ENCODE data around the gene WDR87.
"Not testable (repeated sequence)": the region's sequence is repeated elsewhere in the genome, so short reads cannot be mapped to it uniquely, and the experiment has no call there.

The WDR87 gene

DNA sequence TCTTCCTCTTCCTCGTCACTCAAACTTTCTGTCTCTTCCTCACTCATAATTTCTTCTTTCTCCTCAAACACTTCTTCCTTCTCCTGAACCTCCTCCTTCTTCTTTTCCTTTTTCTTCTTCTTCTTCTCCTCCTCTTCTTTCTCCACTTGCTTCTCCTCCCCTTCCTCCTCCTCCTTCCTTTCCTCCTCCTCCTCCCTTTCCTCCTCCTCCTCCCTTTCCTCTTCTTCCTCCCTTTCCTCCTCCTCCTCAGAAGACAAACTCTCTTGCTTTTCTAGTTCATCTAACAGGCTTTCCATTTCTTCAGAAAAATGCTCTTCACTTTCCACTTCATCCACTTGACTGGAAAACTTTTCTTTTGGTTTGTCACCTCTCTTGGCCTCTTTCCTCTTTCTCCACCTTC, 19.8 kb downstream of the WDR87 start:
- Histone ChIP-seq H3K27me3 (ENCODE audit: low read depth) (no peaks in the 10 kb centered on the region), H3K36me3 (replicated peaks) (no peaks in the 10 kb centered on the region), H3K4me3 (no peak overlapping the region), H3K4me1 (no peaks in the 10 kb centered on the region), H3K9me3 (peaks cover 5% of the 10 kb centered on the region; the same call in 1 of the 2 replicates)
- DNase-seq (ENCODE audit: low spot score in 2 of 2), result no peak
- in situ Hi-C loops (cut with MboI; ENCODE audit: low sequenced_read_pairs), result no loop called here

- Histone ChIP-seq H3K4me3 (no peak overlapping the region), H3K9me3 (peaks cover 5% of the 10 kb centered on the region; the same call in 1 of the 2 replicates), H3K4me1 (no peaks in the 10 kb centered on the region), H3K36me3 (replicated peaks) (no peaks in the 10 kb centered on the region), H3K27me3 (ENCODE audit: low read depth) (no peaks in the 10 kb centered on the region)
- in situ Hi-C loops (cut with MboI; ENCODE audit: low sequenced_read_pairs), result no loop called here
- no peak for DNase-seq (ENCODE audit: low spot score in 2 of 2)
These were observed 21.0 kb downstream of the WDR87 start for GRCh38 chr19:37885392-37885791.

- in situ Hi-C loops (cut with MboI; ENCODE audit: low sequenced_read_pairs), result no loop called here
- no peaks in the 10 kb centered on the region for H3K27me3 ChIP-seq (ENCODE audit: low read depth)
- H3K4me3 ChIP-seq, result no peak overlapping the region
- no peaks in the 10 kb centered on the region for H3K36me3 ChIP-seq (replicated peaks)
- no peaks in the 10 kb centered on the region for H3K9me3 ChIP-seq
- DNase-seq (ENCODE audit: low spot score in 2 of 2), result no peak
- no peaks in the 10 kb centered on the region for H3K4me1 ChIP-seq
These were observed 29.2 kb downstream of the WDR87 start for GRCh38 chr19:37877147-37877546.

DNA sequence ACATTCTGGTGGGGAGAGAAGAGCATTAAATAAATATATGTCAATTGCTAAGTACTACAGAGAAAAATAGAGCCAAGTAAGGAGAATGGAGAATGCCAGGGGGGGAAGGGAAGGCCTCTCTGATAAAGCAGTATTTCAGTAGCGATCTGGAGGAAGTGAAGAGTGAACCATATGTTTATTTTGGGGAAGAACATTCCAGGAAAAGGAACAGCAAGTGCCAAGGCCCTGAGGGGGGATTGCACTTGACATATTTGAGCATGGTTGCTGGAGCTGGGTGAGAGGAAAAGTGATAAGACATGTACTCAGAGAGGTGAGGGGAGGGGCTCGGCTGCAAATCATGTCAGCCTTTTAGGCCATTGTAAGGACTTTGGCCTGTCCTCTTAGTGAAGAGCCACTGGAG, 30.4 kb downstream of the WDR87 start:
- Histone ChIP-seq H3K27me3 (ENCODE audit: low read depth) (no peaks in the 10 kb centered on the region), H3K4me3 (no peak overlapping the region), H3K9me3 (no peaks in the 10 kb centered on the region), H3K4me1 (no peaks in the 10 kb centered on the region), H3K36me3 (replicated peaks) (no peaks in the 10 kb centered on the region)
- no peak for DNase-seq (ENCODE audit: low spot score in 2 of 2)
- in situ Hi-C loops (cut with MboI; ENCODE audit: low sequenced_read_pairs), result no loop called here

DNA sequence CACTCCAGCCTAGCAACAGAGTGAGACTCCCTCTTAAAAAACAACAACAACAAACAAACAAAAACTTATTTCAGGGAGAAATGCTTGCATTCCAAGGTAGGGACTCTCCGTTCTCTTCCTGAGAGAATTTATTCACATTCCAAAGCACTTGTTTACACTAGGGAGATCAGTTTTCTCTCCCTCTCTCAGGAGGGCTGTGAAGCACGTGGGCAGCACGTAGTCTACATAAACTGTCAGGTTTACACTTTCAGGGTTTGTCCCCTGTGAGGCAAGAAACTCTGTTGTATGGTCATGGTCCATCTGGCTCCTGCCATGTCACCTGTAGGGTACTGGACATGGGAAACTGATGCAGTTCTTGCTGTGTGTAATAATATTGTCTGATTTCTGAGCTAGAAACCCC, 31.6 kb downstream of the WDR87 start:
- no peak overlapping the region for H3K4me3 ChIP-seq
- peaks cover 3% of the 10 kb centered on the region; the same call in 1 of the 2 replicates for H3K9me3 ChIP-seq
- H3K36me3 ChIP-seq (replicated peaks), result no peaks in the 10 kb centered on the region
- H3K4me1 ChIP-seq, result no peaks in the 10 kb centered on the region
- in situ Hi-C loops (cut with MboI; ENCODE audit: low sequenced_read_pairs), result no loop called here
- no peaks in the 10 kb centered on the region for H3K27me3 ChIP-seq (ENCODE audit: low read depth)
- no peak for DNase-seq (ENCODE audit: low spot score in 2 of 2)

- H3K9me3 ChIP-seq, result peaks cover 5% of the 10 kb centered on the region; the same call in 1 of the 2 replicates
- in situ Hi-C loops (cut with MboI; ENCODE audit: low sequenced_read_pairs), result no loop called here
- no peaks in the 10 kb centered on the region for H3K36me3 ChIP-seq (replicated peaks)
- DNase-seq (ENCODE audit: low spot score in 2 of 2), result no peak
- H3K27me3 ChIP-seq (ENCODE audit: low read depth), result no peaks in the 10 kb centered on the region
- H3K4me3 ChIP-seq, result no peak overlapping the region
- no peaks in the 10 kb centered on the region; the same call in 1 of the 2 replicates for H3K4me1 ChIP-seq
These were observed 34.0 kb downstream of the WDR87 start for GRCh38 chr19:37872383-37872782.

- no peak overlapping the region for H3K4me3 ChIP-seq
- no peak for DNase-seq (ENCODE audit: low spot score in 2 of 2)
- H3K27me3 ChIP-seq (ENCODE audit: low read depth), result no peaks in the 10 kb centered on the region
- H3K36me3 ChIP-seq (replicated peaks), result no peaks in the 10 kb centered on the region
- H3K4me1 ChIP-seq, result peaks cover 9% of the 10 kb centered on the region
- peaks cover 8% of the 10 kb centered on the region; the same call in 1 of the 2 replicates for H3K9me3 ChIP-seq
- in situ Hi-C loops (cut with MboI; ENCODE audit: low sequenced_read_pairs), result no loop called here
These were observed 36.5 kb downstream of the WDR87 start for GRCh38 chr19:37869766-37870340.

DNA sequence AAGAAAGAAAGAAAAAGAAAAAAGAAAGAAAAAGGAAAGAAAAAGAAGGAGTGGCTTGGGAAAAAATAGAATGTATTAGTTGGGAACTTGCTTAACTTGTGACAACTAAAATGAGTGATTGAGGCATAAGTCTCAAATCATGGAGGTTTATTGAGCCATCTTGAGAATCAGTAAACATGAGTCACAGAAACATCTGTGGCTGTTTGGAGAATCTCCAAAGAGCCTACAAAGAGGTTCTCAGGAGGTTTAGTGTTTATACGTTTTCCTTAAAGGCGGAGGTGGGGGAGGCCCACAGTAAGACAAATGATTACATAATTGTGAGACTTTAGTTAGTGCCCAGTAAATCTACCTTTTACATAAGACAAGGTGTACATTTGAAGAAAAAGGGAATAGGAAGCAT, 38.6 kb downstream of the WDR87 start:
- no peak for DNase-seq (ENCODE audit: low spot score in 2 of 2)
- in situ Hi-C loops (cut with MboI; ENCODE audit: low sequenced_read_pairs), result no loop called here
- no peaks in the 10 kb centered on the region for H3K27me3 ChIP-seq (ENCODE audit: low read depth)

GRCh38 chr19:37865930-37866329, 40.5 kb downstream of the WDR87 start:
- in situ Hi-C loops (cut with MboI; ENCODE audit: low sequenced_read_pairs); DNase-seq (ENCODE audit: low spot score in 2 of 2); H3K4me1 ChIP-seq; H3K27me3 ChIP-seq (ENCODE audit: low read depth); H3K36me3 ChIP-seq (replicated peaks); H3K4me3 ChIP-seq; H3K9me3 ChIP-seq: not testable (repeated sequence)

More for the DNA sequence above, 38.6 kb downstream of the WDR87 start:
- Histone ChIP-seq H3K9me3 (peaks cover 8% of the 10 kb centered on the region; the same call in 1 of the 2 replicates), H3K36me3 (replicated peaks) (no peaks in the 10 kb centered on the region), H3K4me1 (peaks cover 9% of the 10 kb centered on the region), H3K4me3 (no peak overlapping the region)

DNA sequence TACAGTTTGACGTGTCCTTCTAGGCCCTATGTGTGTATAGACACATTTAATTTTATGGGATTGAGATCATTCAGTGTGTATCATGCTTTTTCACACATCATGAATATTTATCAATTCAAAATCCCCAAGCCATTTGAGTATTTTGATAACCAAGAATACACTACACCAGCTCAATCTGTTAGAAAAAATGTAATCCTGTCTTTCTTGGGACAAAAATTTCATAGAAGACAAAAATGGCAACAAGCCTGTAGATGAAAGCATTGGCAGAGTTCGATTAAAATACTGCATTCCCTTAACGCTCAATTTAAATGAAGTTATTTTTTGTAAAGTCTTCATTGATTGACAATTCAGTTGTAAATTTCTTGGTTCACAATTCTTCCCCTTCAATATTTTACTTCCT, 41.9 kb downstream of the WDR87 start:
- Histone ChIP-seq H3K4me3 (no peak overlapping the region), H3K27me3 (ENCODE audit: low read depth) (no peaks in the 10 kb centered on the region), H3K36me3 (replicated peaks) (no peaks in the 10 kb centered on the region), H3K9me3 (0 out of 2 replicates have a peak, but pooled peaks cover 3% of the 10 kb centered on the region), H3K4me1 (peaks cover 9% of the 10 kb centered on the region)
- in situ Hi-C loops (cut with MboI; ENCODE audit: low sequenced_read_pairs), result no loop called here
- DNase-seq (ENCODE audit: low spot score in 2 of 2), result no peak

DNA sequence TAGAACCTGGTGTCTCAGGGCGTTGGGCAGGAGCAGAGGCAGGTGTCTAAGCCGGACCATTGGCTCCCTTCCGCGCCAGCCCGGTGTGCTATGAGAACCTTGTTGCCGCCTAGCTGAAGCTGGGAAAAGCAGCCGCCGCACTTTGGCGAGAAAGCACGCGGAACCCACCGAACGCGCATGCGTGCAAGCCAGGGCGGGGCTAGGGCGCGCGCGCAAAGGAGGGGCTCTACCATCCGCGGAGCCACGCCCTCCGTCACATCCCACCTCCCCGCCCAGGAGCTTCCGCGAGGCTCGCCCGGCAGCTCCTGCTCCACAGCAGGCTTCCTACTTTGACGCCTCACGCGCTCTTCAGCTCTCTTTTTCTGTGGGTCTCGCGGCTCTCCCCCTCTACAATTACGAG, 51.3 kb downstream of the WDR87 start:
- Histone ChIP-seq H3K9me3 (no peaks in the 10 kb centered on the region), H3K4me1 (no peaks in the 10 kb centered on the region), H3K4me3 (no peak overlapping the region), H3K36me3 (replicated peaks) (no peaks in the 10 kb centered on the region), H3K27me3 (ENCODE audit: low read depth) (no peaks in the 10 kb centered on the region)
- DNase-seq (ENCODE audit: low spot score in 2 of 2), result no peak
- in situ Hi-C loops (cut with MboI; ENCODE audit: low sequenced_read_pairs), result no loop called here

DNA sequence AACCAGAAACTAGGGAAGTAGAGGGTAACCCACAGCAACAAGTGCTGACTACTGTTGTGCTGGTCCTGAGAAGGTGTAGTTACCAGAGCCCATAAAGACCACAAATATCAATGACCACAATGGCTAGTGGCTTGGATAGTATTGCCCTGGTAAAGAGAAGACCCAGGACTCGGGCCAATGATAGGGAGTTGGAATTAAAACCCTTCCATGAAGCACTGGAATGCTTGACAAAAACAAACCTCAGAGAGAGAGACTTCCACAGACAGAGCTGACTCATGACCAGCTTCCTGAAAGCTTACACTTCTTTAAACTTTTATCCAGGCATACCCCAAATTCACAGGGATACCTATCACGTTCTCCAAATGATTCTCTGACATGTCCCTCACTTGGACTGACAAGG, 60.5 kb downstream of the WDR87 start:
- no peak for DNase-seq (ENCODE audit: low spot score in 2 of 2)
- in situ Hi-C loops (cut with MboI; ENCODE audit: low sequenced_read_pairs), result no loop called here

More for the DNA sequence above, 60.5 kb downstream of the WDR87 start:
- Histone ChIP-seq H3K27me3 (ENCODE audit: low read depth) (no peaks in the 10 kb centered on the region), H3K4me3 (no peak overlapping the region), H3K9me3 (no peaks in the 10 kb centered on the region; the same call in 1 of the 2 replicates), H3K4me1 (no peaks in the 10 kb centered on the region), H3K36me3 (replicated peaks) (no peaks in the 10 kb centered on the region)

Measured in HAP-1 (cell line).